GM21619 (cell line): ENCODE data around the gene SOCS3.

Experiments used
- ATAC-seq: cut with Tn5 transposase; IDR thresholded peaks from one replicate; pipeline ENCODE4 v1.9.1; 2021; ENCODE audit not compliant: unreplicated experiment

SOCS3 gene

GRCh38 chr17:78351449-78352006 is 8.3 kb downstream of the SOCS3 start:
- ATAC-seq: no peak

- no peak for ATAC-seq
Measured at GRCh38 chr17:78349891-78350642, 9.8 kb downstream of the SOCS3 start.

- ATAC-seq: no peak
Measured at GRCh38 chr17:78348055-78348770, 11.7 kb downstream of the SOCS3 start.

- no peak for ATAC-seq
Measured at GRCh38 chr17:78347453-78347852, 12.4 kb downstream of the SOCS3 start.

- no peak for ATAC-seq
Measured at GRCh38 chr17:78346605-78347250, 13.1 kb downstream of the SOCS3 start.

GRCh38 chr17:78345791-78346494 is 13.9 kb downstream of the SOCS3 start:
- no peak for ATAC-seq

GRCh38 chr17:78345172-78345571 is 14.7 kb downstream of the SOCS3 start:
- no peak for ATAC-seq

GRCh38 chr17:78344666-78345065 is 15.2 kb downstream of the SOCS3 start:
- ATAC-seq: no peak

- ATAC-seq: peak; percentile 40
Measured at GRCh38 chr17:78343543-78344201, 16.2 kb downstream of the SOCS3 start.

- ATAC-seq: no peak
Measured at GRCh38 chr17:78343187-78343542, 16.7 kb downstream of the SOCS3 start.

GRCh38 chr17:78342449-78343186 is 17.3 kb downstream of the SOCS3 start:
- ATAC-seq: no peak

- no peak for ATAC-seq
Measured at GRCh38 chr17:78341559-78342448, 18.1 kb downstream of the SOCS3 start.

GRCh38 chr17:78340183-78340955 is 19.5 kb downstream of the SOCS3 start:
- ATAC-seq: no peak

- ATAC-seq: no peak
Measured at GRCh38 chr17:78338486-78339259, 21.2 kb downstream of the SOCS3 start.

GRCh38 chr17:78337244-78338109 is 22.4 kb downstream of the SOCS3 start:
- ATAC-seq: peak; percentile 48

GRCh38 chr17:78335209-78335608 is 24.7 kb downstream of the SOCS3 start:
- no peak for ATAC-seq
